ENCODE measurements around the gene NRP1. TPM values are rescaled to one million over a fixed set of nuclear protein-coding genes. Genes with fewer than 3 reads are reported as not detected.
A peak's percentile ranks its signal among the peaks of the same experiment; 100 is the strongest.

NRP1 gene
- total RNA-seq, 2 experiments from 2014 or later: 0.19 to 0.44 TPM

DNA sequence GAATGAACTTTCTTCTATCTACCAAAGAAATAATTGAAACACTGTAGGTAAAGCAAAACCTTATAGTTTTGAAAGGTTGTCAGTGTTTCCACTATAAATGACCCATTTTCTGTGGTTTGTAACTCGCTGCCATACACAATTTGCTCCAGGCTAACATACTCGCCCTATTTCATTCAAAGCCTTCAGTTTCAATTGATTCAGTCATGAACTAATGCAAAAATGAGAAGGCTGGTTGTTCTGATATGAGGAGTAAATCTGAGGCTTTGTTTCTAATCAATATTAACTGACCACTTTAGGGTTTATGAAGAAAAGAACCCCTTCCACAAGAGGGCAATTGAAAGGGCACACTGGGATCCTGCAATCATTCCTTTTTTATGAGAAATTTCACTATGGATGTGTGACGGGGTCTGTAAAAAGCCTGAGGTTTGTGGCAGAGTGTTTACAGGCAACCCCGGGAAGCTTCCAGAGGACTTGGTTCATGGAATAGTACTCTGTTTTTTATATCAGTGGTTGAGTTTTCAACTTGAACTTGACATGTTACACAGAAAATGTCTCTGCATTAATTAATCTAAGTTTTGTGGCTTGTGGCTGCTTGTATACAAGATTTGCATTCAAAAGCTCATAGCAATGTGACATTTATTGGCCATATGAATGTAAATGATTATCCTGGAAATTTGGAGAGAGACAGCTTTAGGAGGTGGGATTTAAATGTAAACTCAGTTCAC is 133.2 kb downstream of the NRP1 start:
- Mint-ChIP-seq H3K36me3 (no peaks in the 10 kb centered on the region), H3K4me1 (peaks cover 5% of the 10 kb centered on the region), H3K27me3 (peaks cover 4% of the 10 kb centered on the region), H3K9me3 (no peaks in the 10 kb centered on the region), H3K4me3 (no peak overlapping the region), H3K27ac (no peak overlapping the region)
- DNase-seq: no peak

GRCh38 chr10:33199731-33200232 is 134.7 kb downstream of the NRP1 start:
- peaks cover 8% of the 10 kb centered on the region for H3K27me3 Mint-ChIP-seq
- H3K27ac Mint-ChIP-seq: no peak overlapping the region
- no peaks in the 10 kb centered on the region for H3K36me3 Mint-ChIP-seq
- H3K4me3 Mint-ChIP-seq: no peak overlapping the region
- no peaks in the 10 kb centered on the region for H3K9me3 Mint-ChIP-seq
- peaks cover 5% of the 10 kb centered on the region for H3K4me1 Mint-ChIP-seq
- DNase-seq: no peak

GRCh38 chr10:33198610-33199009 is 135.9 kb downstream of the NRP1 start:
- H3K27ac Mint-ChIP-seq: no peak overlapping the region
- H3K36me3 Mint-ChIP-seq: no peaks in the 10 kb centered on the region
- H3K9me3 Mint-ChIP-seq: no peaks in the 10 kb centered on the region
- DNase-seq: no peak
- H3K27me3 Mint-ChIP-seq: peaks cover 8% of the 10 kb centered on the region
- peaks cover 5% of the 10 kb centered on the region for H3K4me1 Mint-ChIP-seq
- no peak overlapping the region for H3K4me3 Mint-ChIP-seq

GRCh38 chr10:33196710-33197491 is 137.6 kb downstream of the NRP1 start:
- peaks cover 5% of the 10 kb centered on the region for H3K4me1 Mint-ChIP-seq
- H3K27ac Mint-ChIP-seq: no peak overlapping the region
- H3K36me3 Mint-ChIP-seq: no peaks in the 10 kb centered on the region
- no peak overlapping the region for H3K4me3 Mint-ChIP-seq
- DNase-seq: no peak
- H3K27me3 Mint-ChIP-seq: peaks cover 8% of the 10 kb centered on the region
- no peaks in the 10 kb centered on the region for H3K9me3 Mint-ChIP-seq

DNA sequence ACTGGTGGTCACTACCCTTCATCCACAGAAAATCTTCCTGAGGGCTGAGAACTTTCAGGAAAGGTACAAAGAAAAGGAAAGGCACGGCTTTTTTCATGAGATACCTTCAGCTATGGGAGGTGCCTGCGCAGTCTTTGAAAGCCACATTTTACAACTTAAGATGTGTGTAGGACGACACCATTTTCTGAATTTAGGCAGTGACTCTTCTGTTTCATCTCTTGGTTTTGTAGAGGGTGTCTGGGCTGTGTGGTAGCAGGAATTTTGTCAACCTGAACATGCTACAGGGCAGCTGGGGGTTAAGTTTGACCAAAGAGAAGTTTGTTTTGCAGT is 138.1 kb downstream of the NRP1 start:
- Mint-ChIP-seq H3K36me3 (no peaks in the 10 kb centered on the region), H3K27me3 (peaks cover 8% of the 10 kb centered on the region), H3K27ac (no peak overlapping the region), H3K4me3 (no peak overlapping the region), H3K4me1 (peaks cover 5% of the 10 kb centered on the region), H3K9me3 (no peaks in the 10 kb centered on the region)
- no peak for DNase-seq

DNA sequence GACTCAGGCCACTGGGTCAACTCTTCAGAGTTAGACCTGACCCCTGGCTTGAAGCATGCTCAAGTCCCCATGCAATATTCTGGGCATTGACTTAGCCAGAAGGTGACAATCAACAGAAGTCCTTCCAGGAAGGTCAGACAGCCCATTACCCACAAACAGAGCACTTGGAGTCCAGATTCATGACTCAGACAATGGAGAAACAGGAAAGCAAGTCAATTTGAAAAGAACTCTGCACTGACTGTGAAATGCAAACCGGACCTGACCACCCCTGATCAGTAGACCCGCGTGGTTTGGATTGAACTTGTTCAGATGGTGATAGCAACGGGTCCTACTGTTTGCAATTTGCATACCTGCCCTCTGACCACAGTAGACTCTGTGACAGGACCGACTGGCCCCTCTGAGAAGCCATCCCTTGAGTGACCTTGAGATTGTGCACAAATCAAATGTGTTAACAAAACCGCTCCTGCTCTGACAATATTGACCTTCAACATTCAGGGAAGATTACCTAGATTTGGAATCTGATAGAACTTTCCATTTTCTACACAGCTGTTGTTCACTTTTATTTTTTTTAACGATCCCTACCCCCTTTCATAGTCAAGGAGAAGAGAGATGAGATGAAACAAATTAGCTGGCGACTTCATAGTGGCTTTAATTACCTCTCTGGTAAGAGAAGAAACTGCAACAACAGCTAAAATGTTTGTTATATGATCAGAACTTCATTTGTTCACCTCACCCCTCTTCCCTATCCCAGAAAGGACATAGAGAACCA is 138.7 kb downstream of the NRP1 start:
- no peak for DNase-seq
- no peaks in the 10 kb centered on the region for H3K36me3 Mint-ChIP-seq
- peaks cover under 1% of the 10 kb centered on the region for H3K4me1 Mint-ChIP-seq
- H3K4me3 Mint-ChIP-seq: no peak overlapping the region
- H3K27ac Mint-ChIP-seq: no peak overlapping the region
- no peaks in the 10 kb centered on the region for H3K9me3 Mint-ChIP-seq
- H3K27me3 Mint-ChIP-seq: peaks cover 8% of the 10 kb centered on the region

DNA sequence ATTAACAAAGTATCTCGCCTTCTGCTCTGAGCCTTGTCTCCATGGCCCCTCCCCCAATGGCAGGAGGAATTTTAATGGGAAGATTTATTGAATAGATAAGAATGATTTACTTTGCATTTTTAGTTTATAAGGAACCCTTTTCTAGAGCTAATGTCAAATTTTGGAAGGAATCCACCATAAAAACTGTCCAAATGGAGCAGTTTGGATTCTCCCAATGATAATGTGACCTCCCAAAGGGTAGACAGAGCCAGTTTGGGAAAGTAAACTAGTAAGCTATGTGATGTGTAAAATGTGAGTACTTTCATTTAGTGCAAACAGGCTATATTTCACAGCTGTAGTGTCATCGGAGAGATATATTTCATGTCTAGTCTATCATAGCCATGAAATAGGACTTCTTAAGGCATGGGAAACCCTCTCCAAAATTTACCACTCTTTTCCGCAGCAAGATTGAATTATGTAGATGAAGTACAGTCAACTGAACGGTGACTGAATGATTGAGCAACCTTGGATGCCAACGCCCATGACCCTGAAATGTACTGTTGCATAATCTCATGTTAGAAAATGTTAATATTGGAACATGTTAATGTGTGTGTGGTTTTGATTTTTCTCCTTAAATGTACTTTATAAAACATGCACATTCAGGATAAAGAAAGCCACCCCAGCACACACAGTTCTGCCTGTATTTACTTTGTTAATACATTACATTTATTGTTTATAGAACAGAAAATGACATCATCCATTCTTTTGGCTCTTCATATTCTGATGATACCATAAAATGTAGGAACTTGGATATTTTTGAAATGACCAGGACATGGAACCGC is 140.6 kb downstream of the NRP1 start:
- no peak overlapping the region for H3K4me3 Mint-ChIP-seq
- no peaks in the 10 kb centered on the region for H3K4me1 Mint-ChIP-seq
- no peak for DNase-seq
- H3K36me3 Mint-ChIP-seq: no peaks in the 10 kb centered on the region
- no peak overlapping the region for H3K27ac Mint-ChIP-seq
- H3K9me3 Mint-ChIP-seq: no peaks in the 10 kb centered on the region
- H3K27me3 Mint-ChIP-seq: peaks cover 8% of the 10 kb centered on the region

- peaks cover 8% of the 10 kb centered on the region for H3K27me3 Mint-ChIP-seq
- no peaks in the 10 kb centered on the region for H3K36me3 Mint-ChIP-seq
- H3K27ac Mint-ChIP-seq: no peak overlapping the region
- H3K4me1 Mint-ChIP-seq: no peaks in the 10 kb centered on the region
- DNase-seq: peak; percentile 67
- no peak overlapping the region for H3K4me3 Mint-ChIP-seq
- no peaks in the 10 kb centered on the region for H3K9me3 Mint-ChIP-seq
Observed at GRCh38 chr10:33193057-33193700, 141.3 kb downstream of the NRP1 start.

DNA sequence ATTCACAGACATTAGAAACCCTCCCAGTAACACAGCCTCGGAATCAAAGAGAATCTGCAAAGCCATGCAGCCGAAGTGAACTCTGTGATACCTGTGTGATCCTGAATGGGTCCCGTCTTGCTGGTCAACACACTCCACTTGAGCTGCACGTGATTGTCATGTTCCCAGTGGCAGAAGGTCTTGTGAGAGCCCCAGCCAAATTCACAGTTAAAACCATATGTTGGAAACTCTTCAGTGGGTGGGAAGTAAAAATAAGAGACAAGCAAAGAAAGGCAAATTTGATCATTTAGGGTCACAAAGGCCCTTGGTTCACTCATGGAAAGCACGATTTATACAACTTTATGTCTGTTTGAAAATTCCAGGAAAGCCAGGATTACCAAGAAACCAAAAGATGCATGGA is 142.3 kb downstream of the NRP1 start:
- H3K36me3 Mint-ChIP-seq: no peaks in the 10 kb centered on the region
- H3K27me3 Mint-ChIP-seq: peaks cover 8% of the 10 kb centered on the region
- H3K9me3 Mint-ChIP-seq: no peaks in the 10 kb centered on the region
- H3K27ac Mint-ChIP-seq: no peak overlapping the region
- H3K4me1 Mint-ChIP-seq: no peaks in the 10 kb centered on the region
- H3K4me3 Mint-ChIP-seq: no peak overlapping the region
- no peak for DNase-seq

DNA sequence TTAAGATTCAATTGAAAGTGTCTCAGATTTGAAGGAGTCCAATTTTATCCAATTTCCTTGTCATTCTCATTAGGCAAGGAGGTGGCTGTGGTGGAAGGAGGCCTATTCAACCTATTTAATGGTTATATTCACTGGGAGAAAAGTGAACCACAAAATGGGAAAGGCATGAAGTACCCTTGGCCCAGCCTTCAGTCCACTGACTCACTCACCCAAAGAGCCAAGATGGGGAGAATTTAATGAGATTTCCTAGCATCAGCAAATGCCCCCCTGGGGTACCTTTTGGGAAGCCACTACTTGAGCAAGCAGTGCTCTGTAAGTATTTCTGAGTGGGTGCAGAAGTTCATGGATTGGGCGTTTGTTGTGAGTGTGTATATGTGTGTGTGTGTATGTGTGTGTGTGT is 144.1 kb downstream of the NRP1 start:
- H3K27ac Mint-ChIP-seq: no peak overlapping the region
- H3K36me3 Mint-ChIP-seq: no peaks in the 10 kb centered on the region
- H3K4me3 Mint-ChIP-seq: no peak overlapping the region
- no peaks in the 10 kb centered on the region for H3K4me1 Mint-ChIP-seq
- H3K27me3 Mint-ChIP-seq: no peaks in the 10 kb centered on the region
- no peaks in the 10 kb centered on the region for H3K9me3 Mint-ChIP-seq
- DNase-seq: no peak

GRCh38 chr10:33189808-33190207 is 144.7 kb downstream of the NRP1 start:
- no peaks in the 10 kb centered on the region for H3K36me3 Mint-ChIP-seq
- H3K27me3 Mint-ChIP-seq: no peaks in the 10 kb centered on the region
- H3K27ac Mint-ChIP-seq: no peak overlapping the region
- H3K4me3 Mint-ChIP-seq: no peak overlapping the region
- no peak for DNase-seq
- H3K4me1 Mint-ChIP-seq: no peaks in the 10 kb centered on the region
- H3K9me3 Mint-ChIP-seq: no peaks in the 10 kb centered on the region

DNA sequence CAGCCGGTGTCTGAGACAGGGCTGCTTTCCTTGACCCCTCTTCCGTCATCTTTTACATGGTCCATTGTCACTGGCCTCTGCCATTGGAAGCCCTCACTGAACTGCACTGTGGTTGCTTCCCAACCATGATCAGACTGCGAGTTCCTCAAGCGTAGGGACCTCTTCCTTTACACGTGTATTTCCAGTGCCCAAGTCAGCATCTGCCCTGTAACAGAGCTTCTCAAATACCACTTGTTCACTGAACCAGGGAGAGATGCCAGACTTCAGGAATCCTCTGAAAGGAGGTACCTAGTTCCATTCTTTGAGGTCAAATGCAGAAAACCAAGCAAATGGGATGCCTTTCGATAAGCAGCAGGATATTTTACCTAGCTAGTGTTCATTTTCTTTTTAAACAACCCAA is 145.1 kb downstream of the NRP1 start:
- no peaks in the 10 kb centered on the region for H3K36me3 Mint-ChIP-seq
- no peaks in the 10 kb centered on the region for H3K4me1 Mint-ChIP-seq
- DNase-seq: no peak
- no peaks in the 10 kb centered on the region for H3K27me3 Mint-ChIP-seq
- H3K4me3 Mint-ChIP-seq: no peak overlapping the region
- H3K9me3 Mint-ChIP-seq: no peaks in the 10 kb centered on the region
- no peak overlapping the region for H3K27ac Mint-ChIP-seq

GRCh38 chr10:33187427-33187999 is 147.0 kb downstream of the NRP1 start:
- Mint-ChIP-seq H3K27me3 (no peaks in the 10 kb centered on the region), H3K9me3 (no peaks in the 10 kb centered on the region), H3K4me1 (no peaks in the 10 kb centered on the region), H3K27ac (no peak overlapping the region), H3K4me3 (no peak overlapping the region), H3K36me3 (no peaks in the 10 kb centered on the region)
- no peak for DNase-seq

GRCh38 chr10:33186150-33186549 is 148.3 kb downstream of the NRP1 start:
- Mint-ChIP-seq H3K27ac (no peak overlapping the region), H3K4me3 (no peak overlapping the region), H3K27me3 (no peaks in the 10 kb centered on the region), H3K9me3 (no peaks in the 10 kb centered on the region), H3K36me3 (no peaks in the 10 kb centered on the region), H3K4me1 (no peaks in the 10 kb centered on the region)
- no peak for DNase-seq

Data from activated naive CD8-positive, alpha-beta T cell treated with anti-CD3 and anti-CD28 coated beads for 36 hours (primary cell).